Measurements from ENCODE around the gene COQ8B.

- TF ChIP-seq CTCF (conservative IDR thresholded peaks at IDR 0.05) (no peak), ZFX (IDR thresholded peaks at IDR 0.05) (no peak)
These were observed 39.1 kb upstream of the COQ8B start for GRCh38 chr19:40755791-40756190.

Measured in C4-2B (cell line).